A549 (cell line): Measurements from ENCODE around the gene PRX. TPM values are rescaled to one million over a fixed set of nuclear protein-coding genes. Genes with fewer than 3 reads are reported as not detected.

ENCODE experiments used
- ATOH8 ChIP-seq: fragments of 250-450 bp; sonication (Bioruptor Pico); IDR thresholded peaks from 2 replicates; pipeline ENCODE4 v1.5.0; 2020; ENCODE audit warnings: low read depth, mild to moderate bottlenecking, moderate library complexity
- CBX8 ChIP-seq: fragments of 200-600 bp; sonication (generic); IDR thresholded peaks from 2 replicates; pipeline ENCODE4 v1.6.1; 2016
- CEBPB ChIP-seq, 2 experiments: fragments of >200 bp in 1 of 2; sonication (Bioruptor Twin) in 1 of 2; formaldehyde crosslinking in 1 of 2; IDR thresholded peaks; 2 replicates each; pipeline ENCODE4 v1.6.1; 2012 to 2016
- CHD2 ChIP-seq: fragments of 150-350 bp; IDR thresholded peaks from 2 replicates; pipeline ENCODE4 v1.6.1; 2014; ENCODE audit warnings: low read length; ENCODE audit not compliant: partially characterized antibody
- FOSL2 ChIP-seq, 2 experiments: fragments of 450-650 bp in 1 of 2; fragments of >200 bp in 1 of 2; sonication (Bioruptor Twin) in 1 of 2; formaldehyde crosslinking; IDR thresholded peaks; 2 replicates each; pipeline versions ENCODE4 v1.5.0 to v1.6.1; 2016 to 2020; ENCODE audit warnings: mild to moderate bottlenecking in 1 of 2, moderate library complexity in 1 of 2
- FOXS1 ChIP-seq: fragments of 250-450 bp; sonication (Bioruptor Pico); IDR thresholded peaks from 2 replicates; pipeline ENCODE4 v1.5.0; 2020; ENCODE audit warnings: mild to moderate bottlenecking, moderate library complexity
- GATA3 ChIP-seq: IDR thresholded peaks from 2 replicates; pipeline ENCODE4 v1.6.1; 2012; ENCODE audit warnings: borderline replicate concordance
- HEYL ChIP-seq: fragments of 250-450 bp; sonication (Bioruptor Pico); IDR thresholded peaks from 2 replicates; pipeline ENCODE4 v1.8.0; 2021; ENCODE audit warnings: mild to moderate bottlenecking, moderate library complexity
- HMGXB4 ChIP-seq: fragments of 250-450 bp; sonication (Bioruptor Pico); IDR thresholded peaks from 2 replicates; pipeline ENCODE4 v1.5.0; 2021; ENCODE audit warnings: mild to moderate bottlenecking, moderate library complexity, borderline replicate concordance
- HOXA7 ChIP-seq: fragments of 250-450 bp; sonication (Bioruptor Pico); IDR thresholded peaks from 2 replicates; pipeline ENCODE4 v1.5.0; 2020; ENCODE audit warnings: mild to moderate bottlenecking, moderate library complexity
- HOXB13 ChIP-seq: fragments of 250-450 bp; sonication (Bioruptor Pico); IDR thresholded peaks from 2 replicates; pipeline ENCODE4 v1.5.0; 2020; ENCODE audit warnings: low read depth, mild to moderate bottlenecking, moderate library complexity
- HOXB5 ChIP-seq: fragments of 250-450 bp; sonication (Bioruptor Pico); IDR thresholded peaks from 2 replicates; pipeline ENCODE4 v1.5.0; 2020; ENCODE audit warnings: mild to moderate bottlenecking, moderate library complexity
- JUNB ChIP-seq: fragments of >200 bp; sonication (Bioruptor Twin); formaldehyde crosslinking; IDR thresholded peaks from 2 replicates; pipeline ENCODE4 v1.6.1; 2016
- KDM5A ChIP-seq: fragments of 200-600 bp; sonication (generic); IDR thresholded peaks from 2 replicates; pipeline ENCODE4 v1.6.1; 2016; ENCODE audit warnings: antibody characterized with exemption, mild to moderate bottlenecking
- MAFK ChIP-seq: fragments of 450-650 bp; IDR thresholded peaks from 2 replicates; pipeline ENCODE4 v1.6.1; 2014; ENCODE audit not compliant: partially characterized antibody
- NPAS2 ChIP-seq: fragments of 250-450 bp; sonication (Bioruptor Pico); IDR thresholded peaks from 2 replicates; pipeline ENCODE4 v1.8.0; 2022; ENCODE audit warnings: mild to moderate bottlenecking, moderate library complexity, borderline replicate concordance
- NR3C1 ChIP-seq: fragments of >200 bp; sonication (Bioruptor Twin); formaldehyde crosslinking; IDR thresholded peaks from 3 replicates; pipeline ENCODE4 v1.6.1; 2017
- PBX3 ChIP-seq: IDR thresholded peaks from 2 replicates; pipeline ENCODE4 v1.6.1; 2012
- PHF8 ChIP-seq: fragments of 200-600 bp; sonication (generic); IDR thresholded peaks from 2 replicates; pipeline ENCODE4 v1.6.1; 2016; ENCODE audit warnings: low read depth, mild to moderate bottlenecking, antibody characterized with exemption, moderate library complexity, borderline replicate concordance
- POLR2A ChIP-seq: IDR thresholded peaks from 2 replicates; pipeline ENCODE4 v1.6.1; 2012; ENCODE audit warnings: mild to moderate bottlenecking, low read length
- POLR2AphosphoS2 ChIP-seq: conservative IDR thresholded peaks from 2 replicates; pipeline ENCODE4 v1.6.1; 2012; ENCODE audit warnings: low read length, improper control_type of control experiment, inconsistent platforms
- RARB ChIP-seq: fragments of 250-450 bp; sonication (Bioruptor Pico); IDR thresholded peaks from 2 replicates; pipeline ENCODE4 v1.8.0; 2021; ENCODE audit warnings: mild to moderate bottlenecking, moderate library complexity
- RCOR1 ChIP-seq: fragments of 150-350 bp; IDR thresholded peaks from 2 replicates; pipeline ENCODE4 v1.6.1; 2014; ENCODE audit warnings: antibody characterized with exemption, low read length, low read depth
- REST ChIP-seq: fragments of 200-600 bp; sonication (generic); IDR thresholded peaks from 2 replicates; pipeline ENCODE4 v1.6.1; 2016; ENCODE audit warnings: antibody characterized with exemption, mild to moderate bottlenecking, moderate library complexity
- SMC3 ChIP-seq: fragments of >200 bp; sonication (Bioruptor Twin); formaldehyde crosslinking; IDR thresholded peaks from 3 replicates; pipeline ENCODE4 v1.6.1; 2018; ENCODE audit warnings: inconsistent platforms
- SREBF2 ChIP-seq: fragments of 450-650 bp; IDR thresholded peaks from 2 replicates; pipeline ENCODE4 v1.6.1; 2014; ENCODE audit warnings: mild to moderate bottlenecking, moderate library complexity
- TFCP2L1 ChIP-seq: fragments of 250-450 bp; sonication (Bioruptor Pico); IDR thresholded peaks from 2 replicates; pipeline ENCODE4 v1.5.0; 2021; ENCODE audit warnings: mild to moderate bottlenecking
- ZC3H11A ChIP-seq: fragments of 450-650 bp; IDR thresholded peaks from 2 replicates; pipeline ENCODE4 v1.6.1; 2014; ENCODE audit warnings: antibody characterized with exemption, mild to moderate bottlenecking
- ZSCAN20 ChIP-seq: fragments of 250-450 bp; sonication (Bioruptor Pico); IDR thresholded peaks from 2 replicates; pipeline ENCODE4 v1.8.0; 2022; ENCODE audit warnings: mild to moderate bottlenecking, moderate library complexity
- polyA plus RNA-seq, 4 experiments: library from polyadenylated mRNA; depleted of rRNA in 3 of 4; stranded (reverse); fragments of >200 nt; fragmentation: RNase III in 1 of 4; extraction: RNeasy Plus Mini Kit Qiagen cat#74134 plus additional on column Dnase treatment in 1 of 4; gene quantifications; 2 replicates in 3 of 4; 3 replicates in 1 of 4; pipeline ENCODE4 v1.2.3, GENCODE V29; 2011 to 2017
- TF ChIP-seq, protein P1 (sequence below): fragments of 150-350 bp; IDR thresholded peaks from 2 replicates; pipeline ENCODE4 v1.6.1; 2014; ENCODE audit warnings: low read depth, mild to moderate bottlenecking, low read length
- TF ChIP-seq, protein P2 (sequence below): fragments of >200 bp; sonication (Bioruptor Twin); formaldehyde crosslinking; IDR thresholded peaks from 3 replicates; pipeline ENCODE4 v1.5.1; 2016

Gene PRX
- polyA plus RNA-seq, 2 of the 4 experiments (the other 2 are of a cell fraction): 1.6 to 1.8 TPM

DNA sequence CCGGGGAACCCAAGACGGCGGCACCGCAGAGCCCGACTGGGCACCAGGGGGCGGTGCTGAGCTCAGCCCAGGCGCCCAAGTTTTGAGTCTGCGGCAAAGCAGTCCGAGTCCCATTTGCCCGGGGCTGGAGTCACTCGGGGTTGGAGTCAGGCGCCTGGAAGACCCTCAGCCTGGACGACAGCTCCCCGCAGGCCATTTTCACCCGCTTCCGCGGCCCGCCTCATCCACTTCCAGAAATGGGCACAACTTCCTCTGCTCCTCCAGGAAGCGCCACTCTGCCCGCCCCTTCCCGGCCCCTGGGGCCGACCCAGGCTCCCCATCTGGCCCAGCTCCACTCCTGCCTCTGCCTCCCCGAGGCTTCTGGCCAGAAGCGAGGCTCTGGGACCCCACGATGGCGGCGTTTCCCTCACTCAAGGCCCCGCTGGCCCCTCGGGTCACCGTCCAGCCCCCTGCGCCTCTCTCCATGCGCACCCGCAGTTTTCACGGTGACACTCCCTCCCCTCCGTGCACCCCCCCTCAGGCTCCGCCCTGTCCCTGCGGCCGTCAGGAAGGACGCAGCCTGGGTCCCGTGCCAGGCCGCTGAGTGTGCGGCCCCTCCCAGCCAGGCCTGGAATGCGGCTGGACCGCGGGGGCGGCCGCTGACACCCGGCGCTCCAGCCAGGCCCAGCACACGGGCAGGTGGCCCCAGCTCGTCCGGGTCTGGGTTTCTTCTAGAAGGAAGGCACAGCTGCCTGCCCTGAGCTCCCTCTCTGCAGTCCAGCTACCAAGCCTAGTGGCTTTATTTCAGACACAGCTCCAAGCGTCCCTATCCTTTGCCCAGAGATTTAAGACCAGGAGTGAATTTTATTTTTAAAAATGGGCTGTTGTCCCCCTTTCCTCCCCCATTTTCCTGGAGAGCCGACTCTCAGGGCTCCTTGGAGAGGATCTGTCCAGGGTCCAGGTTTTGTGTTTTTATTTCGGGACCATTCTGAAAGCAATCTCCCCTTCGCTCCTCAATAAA lies 7.9 kb upstream of the PRX start (continued):
- TF ChIP-seq, protein P1, sequence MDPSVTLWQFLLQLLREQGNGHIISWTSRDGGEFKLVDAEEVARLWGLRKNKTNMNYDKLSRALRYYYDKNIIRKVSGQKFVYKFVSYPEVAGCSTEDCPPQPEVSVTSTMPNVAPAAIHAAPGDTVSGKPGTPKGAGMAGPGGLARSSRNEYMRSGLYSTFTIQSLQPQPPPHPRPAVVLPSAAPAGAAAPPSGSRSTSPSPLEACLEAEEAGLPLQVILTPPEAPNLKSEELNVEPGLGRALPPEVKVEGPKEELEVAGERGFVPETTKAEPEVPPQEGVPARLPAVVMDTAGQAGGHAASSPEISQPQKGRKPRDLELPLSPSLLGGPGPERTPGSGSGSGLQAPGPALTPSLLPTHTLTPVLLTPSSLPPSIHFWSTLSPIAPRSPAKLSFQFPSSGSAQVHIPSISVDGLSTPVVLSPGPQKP: peak; percentile 99
- TF ChIP-seq ATOH8 (CRISPR knock-in tag) (peak; percentile 87), CEBPB (IDR thresholded peaks at IDR 0.05) (peak in 1 of 2 experiments; percentile 20; a peak in 1 of 4 replicates), SREBF2 (no peak), TFCP2L1 (CRISPR knock-in tag) (peak; percentile 91; the same call in 1 of the 2 replicates), JUNB (no peak), RCOR1 (no peak), NPAS2 (no peak; the same call in 1 of the 2 replicates), FOSL2 (IDR thresholded peaks at IDR 0.05) (0 out of 2 replicates have a peak, but pooled peaks have one; percentile 4), FOSL2 (CRISPR knock-in tag; IDR thresholded peaks at IDR 0.05) (peak; percentile 86), MAFK (peak; percentile 32), HOXB5 (CRISPR knock-in tag) (peak; percentile 67), HEYL (CRISPR knock-in tag) (no peak), GATA3 (peak; percentile 55; the same call in 1 of the 2 replicates), POLR2AphosphoS2 (peak; percentile 97), NR3C1 (no peak), POLR2A (peak; percentile 66), HOXA7 (peak; percentile 95; the same call in 1 of the 2 replicates), ZSCAN20 (CRISPR knock-in tag) (no peak), PHF8 (peak; percentile 92), KDM5A (no peak), HMGXB4 (CRISPR knock-in tag) (peak; percentile 98), PBX3 (peak; percentile 72; the same call in 1 of the 2 replicates), RARB (CRISPR knock-in tag) (peak; percentile 70), ZC3H11A (no peak), CHD2 (peak; percentile 37), HOXB13 (CRISPR knock-in tag) (peak; percentile 68; the same call in 1 of the 2 replicates), REST (peak; percentile 21; the same call in 1 of the 2 replicates), FOXS1 (no peak), SMC3 (peak; percentile 98), CBX8 (no peak)
- TF ChIP-seq, protein P2, sequence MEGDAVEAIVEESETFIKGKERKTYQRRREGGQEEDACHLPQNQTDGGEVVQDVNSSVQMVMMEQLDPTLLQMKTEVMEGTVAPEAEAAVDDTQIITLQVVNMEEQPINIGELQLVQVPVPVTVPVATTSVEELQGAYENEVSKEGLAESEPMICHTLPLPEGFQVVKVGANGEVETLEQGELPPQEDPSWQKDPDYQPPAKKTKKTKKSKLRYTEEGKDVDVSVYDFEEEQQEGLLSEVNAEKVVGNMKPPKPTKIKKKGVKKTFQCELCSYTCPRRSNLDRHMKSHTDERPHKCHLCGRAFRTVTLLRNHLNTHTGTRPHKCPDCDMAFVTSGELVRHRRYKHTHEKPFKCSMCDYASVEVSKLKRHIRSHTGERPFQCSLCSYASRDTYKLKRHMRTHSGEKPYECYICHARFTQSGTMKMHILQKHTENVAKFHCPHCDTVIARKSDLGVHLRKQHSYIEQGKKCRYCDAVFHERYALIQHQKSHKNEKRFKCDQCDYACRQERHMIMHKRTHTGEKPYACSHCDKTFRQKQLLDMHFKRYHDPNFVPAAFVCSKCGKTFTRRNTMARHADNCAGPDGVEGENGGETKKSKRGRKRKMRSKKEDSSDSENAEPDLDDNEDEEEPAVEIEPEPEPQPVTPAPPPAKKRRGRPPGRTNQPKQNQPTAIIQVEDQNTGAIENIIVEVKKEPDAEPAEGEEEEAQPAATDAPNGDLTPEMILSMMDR: peak; percentile 99
